NCI-H128 (cell line): Measurements from ENCODE around the gene BMS1.
"Not testable (repeated sequence)": the region's sequence is repeated elsewhere in the genome, so short reads cannot be mapped to it uniquely, and the experiment has no call there.

Source experiments
- DNase-seq: peaks from one replicate; lab custom pipeline; 2025; ENCODE audit not compliant: unreplicated experiment; lab: John Stamatoyannopoulos, UW

Gene BMS1

GRCh38 chr10:42783181-42783549, 570 bp downstream of the BMS1 start:
- no peak for DNase-seq

GRCh38 chr10:42785759-42786158, 3.2 kb downstream of the BMS1 start:
- no peak for DNase-seq

DNA sequence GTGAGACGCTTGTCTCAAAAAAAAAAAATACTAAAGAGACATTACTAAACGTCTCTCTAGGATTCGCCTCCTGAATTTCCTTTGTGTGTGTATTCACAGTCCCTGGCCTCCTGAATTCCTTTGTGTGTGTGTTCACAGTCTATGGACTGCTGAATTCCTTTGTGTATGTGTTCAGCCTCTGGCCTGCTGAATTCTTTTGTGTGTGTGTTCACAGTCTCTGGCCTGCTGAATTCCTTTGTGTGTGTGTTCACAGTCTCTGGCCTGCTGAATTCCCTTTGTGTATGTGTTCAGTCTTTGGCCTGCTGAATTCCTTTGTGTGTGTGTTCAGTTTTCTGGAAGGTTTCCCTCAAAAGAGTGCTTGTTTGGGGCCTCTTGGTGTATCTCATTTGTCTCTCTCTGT, 8.2 kb downstream of the BMS1 start:
- no peak for DNase-seq

DNA sequence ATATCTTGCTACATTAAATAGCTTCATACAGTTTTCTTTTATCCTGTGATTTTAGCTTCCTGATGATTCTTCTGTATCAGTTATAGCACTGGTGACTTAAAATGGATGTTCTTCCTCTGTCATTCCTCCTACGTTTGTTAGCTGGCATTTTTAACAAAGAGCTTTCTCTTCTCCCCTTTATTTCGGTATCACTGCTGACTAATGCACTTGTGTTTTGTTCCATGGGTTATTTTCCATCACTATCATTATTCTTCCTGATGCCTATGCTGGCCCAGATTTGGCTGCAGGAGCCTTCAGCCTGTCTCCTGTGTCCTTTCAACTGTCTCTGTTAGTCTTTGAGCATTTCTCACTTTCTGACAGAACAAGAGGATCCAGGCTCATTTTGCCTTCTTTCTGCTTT, 13.1 kb downstream of the BMS1 start:
- no peak for DNase-seq

- no peak for DNase-seq
Observed at GRCh38 chr10:42801135-42801534, 18.5 kb downstream of the BMS1 start.

GRCh38 chr10:42802876-42803275, 20.3 kb downstream of the BMS1 start:
- no peak for DNase-seq

DNA sequence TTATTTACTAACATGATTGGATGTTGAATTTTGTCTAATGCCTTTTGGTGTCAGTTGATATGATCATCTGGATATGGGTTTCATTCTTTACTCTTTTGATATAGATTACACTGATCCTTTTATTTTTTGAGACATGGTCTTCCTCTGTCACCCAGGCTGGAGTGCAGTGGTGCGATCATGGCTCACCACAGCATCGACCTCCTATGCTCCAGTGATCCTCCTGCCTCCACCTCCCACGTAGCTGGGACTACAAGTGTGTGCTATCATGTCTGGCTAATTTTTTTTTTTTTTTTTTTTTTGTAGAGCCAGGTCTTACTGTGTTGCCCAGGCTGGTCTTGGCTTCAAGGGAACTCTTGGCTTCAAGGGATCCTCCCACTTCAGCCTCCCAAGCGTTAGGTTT, 27.1 kb downstream of the BMS1 start:
- DNase-seq: no peak

GRCh38 chr10:42812028-42812427, 29.4 kb downstream of the BMS1 start:
- DNase-seq: no peak

DNA sequence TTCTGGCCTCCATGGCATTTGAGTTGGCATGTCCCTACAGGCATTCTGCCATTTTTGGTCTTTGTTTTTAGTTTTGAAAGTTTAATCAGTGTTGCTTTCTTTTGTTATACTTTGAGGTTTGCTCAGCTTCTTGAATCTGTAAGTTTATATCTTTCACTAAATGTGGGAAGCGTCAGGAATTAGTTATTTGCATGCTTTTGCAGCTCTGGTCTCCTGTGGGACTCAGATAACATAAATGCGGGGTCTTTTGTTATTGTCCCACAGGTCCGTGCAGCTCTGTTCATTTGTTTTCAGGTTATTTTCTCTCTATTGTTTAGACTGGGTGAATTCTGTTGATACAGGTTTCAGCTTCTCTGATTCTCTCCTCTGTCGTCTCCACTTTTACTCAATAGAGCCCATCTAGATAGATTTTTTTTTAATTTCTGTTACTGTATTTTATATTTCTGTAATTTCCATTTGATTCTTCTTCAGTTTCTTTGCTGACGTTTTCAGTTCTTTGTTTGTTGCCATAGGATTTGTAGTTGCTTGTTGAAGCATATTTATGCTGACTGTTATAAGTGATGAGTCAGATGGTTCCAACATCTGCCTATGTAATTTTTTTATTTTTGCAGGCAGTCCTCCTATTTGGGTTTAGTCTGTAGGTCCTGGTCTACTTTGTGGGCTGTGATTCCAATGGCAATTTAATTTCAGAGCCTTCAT, 31.5 kb downstream of the BMS1 start:
- not testable (repeated sequence) for DNase-seq

- DNase-seq: not testable (repeated sequence)
Observed at GRCh38 chr10:42816334-42816733, 33.7 kb downstream of the BMS1 start.

- no peak for DNase-seq
Observed at GRCh38 chr10:42816912-42817311, 34.3 kb downstream of the BMS1 start.

DNA sequence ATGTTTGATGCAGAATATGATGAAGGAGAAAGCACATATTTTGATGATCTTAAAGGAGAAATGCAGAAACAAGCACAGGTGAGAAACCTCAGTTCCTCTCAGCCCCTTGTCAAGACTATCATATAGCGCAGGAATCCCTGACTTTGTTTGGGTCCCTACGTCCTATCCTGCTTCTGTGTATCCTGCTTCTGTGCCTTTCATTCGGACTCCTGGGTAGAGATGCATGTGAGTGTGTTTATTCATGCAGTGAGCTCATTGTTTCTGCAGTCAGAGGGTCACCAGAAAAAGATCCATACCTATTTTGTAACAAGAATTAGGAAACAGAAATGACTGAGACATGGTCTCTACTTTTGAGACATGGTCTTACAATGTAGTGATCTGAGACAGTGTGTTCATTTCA, 34.8 kb downstream of the BMS1 start:
- not testable (repeated sequence) for DNase-seq

DNA sequence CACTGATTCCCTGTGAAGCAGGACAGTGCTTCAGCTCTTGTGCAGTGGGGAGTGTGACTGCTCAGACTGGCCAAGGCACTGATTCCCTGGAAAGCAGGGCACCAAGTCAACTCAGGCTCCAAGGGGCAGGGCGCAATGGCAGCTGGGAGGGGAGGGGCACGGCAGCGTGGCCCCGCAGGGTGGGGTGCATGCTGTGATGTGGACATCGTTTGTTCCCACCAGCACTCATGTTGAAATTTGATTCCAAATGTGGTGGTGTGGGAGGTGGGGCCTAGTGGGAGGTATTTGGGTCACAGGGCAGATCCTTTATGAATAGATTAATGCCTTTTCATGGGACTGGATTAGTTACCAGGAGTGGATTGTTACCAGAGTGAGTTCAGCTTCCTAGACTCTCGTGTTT, 44.2 kb downstream of the BMS1 start:
- not testable (repeated sequence) for DNase-seq

- DNase-seq: no peak
Observed at GRCh38 chr10:42827201-42827600, 44.6 kb downstream of the BMS1 start.

- DNase-seq: not testable (repeated sequence)
Observed at GRCh38 chr10:42828391-42828790, 45.8 kb downstream of the BMS1 start.

- no peak for DNase-seq
Observed at GRCh38 chr10:42830237-42830636, 47.6 kb downstream of the BMS1 start.

DNA sequence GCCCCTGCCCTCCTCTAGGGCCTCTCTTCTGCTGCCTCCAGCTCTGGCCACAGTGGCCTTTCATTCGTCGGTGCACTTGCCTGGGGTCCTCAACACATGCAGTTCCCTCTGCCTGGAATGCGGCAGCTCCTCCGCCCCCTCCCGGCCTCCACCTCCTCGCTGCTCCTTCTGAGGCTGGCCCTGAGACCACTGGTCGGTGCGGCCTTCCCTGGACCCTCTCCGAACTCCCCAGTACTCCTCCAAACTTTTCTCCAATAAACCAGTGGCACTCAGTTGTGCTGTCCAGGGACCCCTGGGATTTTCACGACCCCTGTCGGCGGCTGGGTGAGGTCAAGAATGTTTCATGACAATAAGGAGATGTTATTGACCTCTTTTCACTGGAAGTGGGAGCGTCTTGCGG, 53.5 kb downstream of the BMS1 start:
- DNase-seq: no peak

- no peak for DNase-seq
Observed at GRCh38 chr10:42836771-42837468, 54.3 kb downstream of the BMS1 start.

GRCh38 chr10:42844810-42845209, 62.2 kb downstream of the BMS1 start:
- DNase-seq: not testable (repeated sequence)

- DNase-seq: not testable (repeated sequence)
Observed at GRCh38 chr10:42847261-42847660, 64.7 kb downstream of the BMS1 start.

DNA sequence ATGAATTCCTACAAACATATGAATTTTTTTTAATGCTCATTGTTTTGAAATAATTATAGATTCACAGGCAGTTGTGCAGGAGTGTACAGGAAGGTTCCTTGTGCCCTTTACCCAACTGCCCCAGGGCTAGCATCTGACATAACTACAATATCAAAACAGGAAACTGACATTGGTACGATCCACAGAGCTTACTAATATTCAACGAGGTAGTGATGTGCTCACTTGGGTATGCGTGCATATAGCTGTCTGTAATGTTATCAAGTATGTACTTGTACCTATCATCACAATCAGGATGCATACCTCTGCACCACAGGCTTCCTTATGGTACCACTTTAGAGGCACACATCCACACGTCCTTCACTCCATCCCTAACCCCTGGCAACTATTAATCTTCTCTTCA, 68.3 kb downstream of the BMS1 start:
- no peak for DNase-seq

DNA sequence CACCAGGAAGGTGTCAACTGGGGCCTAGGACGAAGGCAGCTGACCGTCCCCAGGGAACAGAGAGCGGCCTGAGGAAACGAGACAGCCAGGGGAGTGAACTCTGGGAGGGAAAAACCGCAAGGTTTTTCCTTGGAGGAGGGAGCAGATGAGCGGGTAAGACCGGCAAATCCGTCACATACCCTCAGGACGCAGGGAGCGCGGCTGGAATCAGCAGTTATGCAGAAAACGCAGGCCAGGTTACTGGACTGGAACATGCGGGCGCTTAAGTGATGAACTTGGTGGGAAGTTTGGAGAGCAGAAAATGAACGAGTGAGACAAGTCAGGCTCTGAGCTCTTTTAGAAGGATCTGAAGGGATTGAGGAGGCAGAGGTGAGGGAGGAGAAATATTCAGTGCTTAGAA, 76.7 kb downstream of the BMS1 start:
- DNase-seq: no peak

DNA sequence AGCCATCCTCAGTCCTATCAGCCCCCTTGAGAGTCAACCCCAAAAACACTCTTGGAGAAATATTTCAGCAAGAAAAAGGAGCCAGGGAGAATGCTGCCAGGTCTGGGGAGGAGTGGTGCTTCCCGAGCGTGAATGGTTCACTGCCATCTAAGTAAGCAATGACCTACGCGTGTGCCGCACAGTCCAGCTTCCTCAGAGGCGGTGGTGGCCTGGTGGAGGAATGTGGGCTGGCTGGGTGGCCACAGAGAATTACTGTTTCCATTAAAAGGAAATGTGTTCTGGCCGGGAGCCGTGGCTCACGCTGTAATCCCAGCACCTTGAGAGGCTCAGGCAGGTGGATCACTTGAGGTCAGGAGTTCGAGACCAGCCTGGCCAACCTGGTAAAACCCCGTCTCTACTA, 77.4 kb downstream of the BMS1 start:
- DNase-seq: not testable (repeated sequence)
